ENCODE results near the gene LRRC8D. TPM values are rescaled to one million over a fixed set of nuclear protein-coding genes. Genes with fewer than 3 reads are reported as not detected.
A peak's percentile ranks its signal among the peaks of the same experiment; 100 is the strongest.

Gene LRRC8D
- total RNA-seq, 1 donor from 2014 or later: 45.0 TPM

- intact Hi-C loops (cut with micrococcal nuclease): no loop called here
- Mint-ChIP-seq H3K9me3 (no peaks in the 10 kb centered on the region), H3K36me3 (ENCODE audit: low read depth) (peaks cover 3% of the 10 kb centered on the region), H3K27me3 (ENCODE audit: insufficient read depth) (peaks cover 5% of the 10 kb centered on the region), H3K27ac (no peak overlapping the region), H3K4me1 (ENCODE audit: low read depth) (no peaks in the 10 kb centered on the region), H3K4me3 (no peak overlapping the region)
- DNase-seq (ENCODE audit: low spot score): no peak
Measured at GRCh38 chr1:89829186-89829585, 8.4 kb downstream of the LRRC8D start.

- Mint-ChIP-seq H3K27me3 (ENCODE audit: insufficient read depth) (peaks cover 9% of the 10 kb centered on the region), H3K4me1 (ENCODE audit: low read depth) (no peaks in the 10 kb centered on the region), H3K27ac (no peak overlapping the region), H3K4me3 (no peak overlapping the region), H3K36me3 (ENCODE audit: low read depth) (no peaks in the 10 kb centered on the region), H3K9me3 (no peaks in the 10 kb centered on the region)
- intact Hi-C loops (cut with micrococcal nuclease): no loop called here
- DNase-seq (ENCODE audit: low spot score): no peak
Measured at GRCh38 chr1:89831462-89832120, 10.8 kb downstream of the LRRC8D start.

GRCh38 chr1:89832496-89833127, 11.8 kb downstream of the LRRC8D start:
- intact Hi-C loops (cut with micrococcal nuclease): no loop called here
- Mint-ChIP-seq H3K4me1 (ENCODE audit: low read depth) (no peaks in the 10 kb centered on the region), H3K4me3 (no peak overlapping the region), H3K27ac (no peak overlapping the region), H3K36me3 (ENCODE audit: low read depth) (no peaks in the 10 kb centered on the region), H3K9me3 (no peaks in the 10 kb centered on the region), H3K27me3 (ENCODE audit: insufficient read depth) (peaks cover 9% of the 10 kb centered on the region)
- DNase-seq (ENCODE audit: low spot score): no peak

GRCh38 chr1:89833183-89834082, 12.6 kb downstream of the LRRC8D start:
- Mint-ChIP-seq H3K36me3 (ENCODE audit: low read depth) (no peaks in the 10 kb centered on the region), H3K4me1 (ENCODE audit: low read depth) (no peaks in the 10 kb centered on the region), H3K4me3 (no peak overlapping the region), H3K9me3 (no peaks in the 10 kb centered on the region), H3K27ac (no peak overlapping the region), H3K27me3 (ENCODE audit: insufficient read depth) (peaks cover 10% of the 10 kb centered on the region)
- intact Hi-C loops (cut with micrococcal nuclease): no loop called here
- DNase-seq (ENCODE audit: low spot score): no peak

- intact Hi-C loops (cut with micrococcal nuclease): no loop called here
- no peak overlapping the region for H3K4me3 Mint-ChIP-seq
- H3K27me3 Mint-ChIP-seq (ENCODE audit: insufficient read depth): peaks cover 10% of the 10 kb centered on the region
- DNase-seq (ENCODE audit: low spot score): no peak
- peaks cover 2% of the 10 kb centered on the region for H3K4me1 Mint-ChIP-seq (ENCODE audit: low read depth)
- no peak overlapping the region for H3K27ac Mint-ChIP-seq
- H3K9me3 Mint-ChIP-seq: no peaks in the 10 kb centered on the region
- no peaks in the 10 kb centered on the region for H3K36me3 Mint-ChIP-seq (ENCODE audit: low read depth)
Measured at GRCh38 chr1:89834083-89834704, 13.4 kb downstream of the LRRC8D start.

GRCh38 chr1:89836252-89837035, 15.6 kb downstream of the LRRC8D start:
- Mint-ChIP-seq H3K36me3 (ENCODE audit: low read depth) (no peaks in the 10 kb centered on the region), H3K4me1 (ENCODE audit: low read depth) (peaks cover 21% of the 10 kb centered on the region), H3K9me3 (no peaks in the 10 kb centered on the region), H3K27ac (no peak overlapping the region), H3K27me3 (ENCODE audit: insufficient read depth) (peaks cover 10% of the 10 kb centered on the region), H3K4me3 (no peak overlapping the region)
- intact Hi-C loops (cut with micrococcal nuclease): no loop called here
- no peak for DNase-seq (ENCODE audit: low spot score)

GRCh38 chr1:89837036-89837481, 16.2 kb downstream of the LRRC8D start:
- intact Hi-C loops (cut with micrococcal nuclease): no loop called here
- no peaks in the 10 kb centered on the region for H3K36me3 Mint-ChIP-seq (ENCODE audit: low read depth)
- H3K4me1 Mint-ChIP-seq (ENCODE audit: low read depth): peaks cover 25% of the 10 kb centered on the region
- no peaks in the 10 kb centered on the region for H3K9me3 Mint-ChIP-seq
- H3K27me3 Mint-ChIP-seq (ENCODE audit: insufficient read depth): peaks cover 10% of the 10 kb centered on the region
- no peak overlapping the region for H3K27ac Mint-ChIP-seq
- H3K4me3 Mint-ChIP-seq: no peak overlapping the region
- no peak for DNase-seq (ENCODE audit: low spot score)

- Mint-ChIP-seq H3K4me3 (no peak overlapping the region), H3K27ac (no peak overlapping the region)
- intact Hi-C loops (cut with micrococcal nuclease): no loop called here
Measured at GRCh38 chr1:89837510-89837909, 16.7 kb downstream of the LRRC8D start.

GRCh38 chr1:89839516-89839915, 18.7 kb downstream of the LRRC8D start:
- peaks cover 5% of the 10 kb centered on the region for H3K27me3 Mint-ChIP-seq (ENCODE audit: insufficient read depth)
- intact Hi-C loops (cut with micrococcal nuclease): no loop called here
- no peaks in the 10 kb centered on the region for H3K36me3 Mint-ChIP-seq (ENCODE audit: low read depth)
- no peak overlapping the region for H3K4me3 Mint-ChIP-seq
- H3K9me3 Mint-ChIP-seq: no peaks in the 10 kb centered on the region
- DNase-seq (ENCODE audit: low spot score): no peak
- H3K27ac Mint-ChIP-seq: no peak overlapping the region
- peaks cover 41% of the 10 kb centered on the region for H3K4me1 Mint-ChIP-seq (ENCODE audit: low read depth)

More at GRCh38 chr1:89837510-89837909, 16.7 kb downstream of the LRRC8D start:
- DNase-seq (ENCODE audit: low spot score): no peak
- Mint-ChIP-seq H3K4me1 (ENCODE audit: low read depth) (peaks cover 30% of the 10 kb centered on the region), H3K9me3 (no peaks in the 10 kb centered on the region), H3K27me3 (ENCODE audit: insufficient read depth) (peaks cover 10% of the 10 kb centered on the region), H3K36me3 (ENCODE audit: low read depth) (no peaks in the 10 kb centered on the region)

GRCh38 chr1:89841507-89841906, 20.7 kb downstream of the LRRC8D start:
- intact Hi-C loops (cut with micrococcal nuclease): loop anchor here (5.0 kb wide), 1 partner anchor 229 kb away; no protein-coding TSS in a partner anchor
- Mint-ChIP-seq H3K4me3 (no peak overlapping the region), H3K36me3 (ENCODE audit: low read depth) (peaks cover 7% of the 10 kb centered on the region), H3K9me3 (no peaks in the 10 kb centered on the region), H3K27ac (peak overlapping the region; percentile 45), H3K27me3 (ENCODE audit: insufficient read depth) (peaks cover 1% of the 10 kb centered on the region), H3K4me1 (ENCODE audit: low read depth) (peaks cover 61% of the 10 kb centered on the region)
- DNase-seq (ENCODE audit: low spot score): no peak

- Mint-ChIP-seq H3K27me3 (ENCODE audit: insufficient read depth) (peaks cover 1% of the 10 kb centered on the region), H3K4me1 (ENCODE audit: low read depth) (peaks cover 73% of the 10 kb centered on the region), H3K9me3 (no peaks in the 10 kb centered on the region), H3K4me3 (peak overlapping the region; percentile 93), H3K27ac (peak overlapping the region; percentile 91), H3K36me3 (ENCODE audit: low read depth) (peaks cover 12% of the 10 kb centered on the region)
- intact Hi-C loops (cut with micrococcal nuclease): loop anchor here (1.0 to 5.0 kb wide), 8 partner anchors 13 to 230 kb away; partner anchors contain the start of genes LRRC8D and ZNF326
- DNase-seq (ENCODE audit: low spot score): no peak
Measured at GRCh38 chr1:89842567-89843272, 21.9 kb downstream of the LRRC8D start.
